Measurements from ENCODE around the gene EIF2B2.
"Not testable (repeated sequence)": the region's sequence is repeated elsewhere in the genome, so short reads cannot be mapped to it uniquely, and the experiment has no call there.

EIF2B2 gene

DNA sequence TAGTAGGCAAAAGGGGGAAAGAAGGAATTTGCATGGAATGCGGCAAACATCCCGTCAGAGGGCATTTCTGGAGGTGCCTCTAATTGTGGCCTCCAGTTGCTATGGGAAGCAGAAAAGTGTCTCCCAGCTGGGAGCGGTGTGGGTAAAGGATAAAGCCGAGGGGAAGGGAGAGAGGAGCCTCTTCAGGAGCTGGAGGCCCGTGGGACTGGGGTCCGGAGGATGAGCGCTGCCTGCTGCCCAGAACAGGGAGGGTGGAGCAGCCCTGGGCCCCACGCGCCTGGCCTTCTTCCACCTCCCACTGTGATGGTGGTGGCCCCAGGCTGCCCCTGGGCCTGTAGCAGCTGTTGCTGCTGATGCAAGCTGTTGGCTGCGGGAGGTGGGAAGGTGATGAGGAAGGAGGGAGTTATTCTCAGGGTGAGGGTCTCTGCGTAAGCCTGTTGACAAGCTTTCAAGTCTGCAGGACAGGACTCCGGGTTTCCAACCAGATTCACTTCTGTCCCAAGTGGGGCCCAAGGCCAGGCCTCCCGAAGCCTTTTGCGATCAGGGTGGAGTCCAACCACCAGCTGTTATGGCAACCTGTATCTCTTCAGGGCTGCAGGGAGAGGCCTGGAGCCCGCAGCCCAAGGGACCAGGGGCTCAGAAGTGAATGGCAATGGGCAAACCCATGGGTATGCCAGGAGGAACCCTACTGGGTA, 28.2 kb upstream of the EIF2B2 start:
- DNase-seq (ENCODE audit: low read depth) = no peak

DNA sequence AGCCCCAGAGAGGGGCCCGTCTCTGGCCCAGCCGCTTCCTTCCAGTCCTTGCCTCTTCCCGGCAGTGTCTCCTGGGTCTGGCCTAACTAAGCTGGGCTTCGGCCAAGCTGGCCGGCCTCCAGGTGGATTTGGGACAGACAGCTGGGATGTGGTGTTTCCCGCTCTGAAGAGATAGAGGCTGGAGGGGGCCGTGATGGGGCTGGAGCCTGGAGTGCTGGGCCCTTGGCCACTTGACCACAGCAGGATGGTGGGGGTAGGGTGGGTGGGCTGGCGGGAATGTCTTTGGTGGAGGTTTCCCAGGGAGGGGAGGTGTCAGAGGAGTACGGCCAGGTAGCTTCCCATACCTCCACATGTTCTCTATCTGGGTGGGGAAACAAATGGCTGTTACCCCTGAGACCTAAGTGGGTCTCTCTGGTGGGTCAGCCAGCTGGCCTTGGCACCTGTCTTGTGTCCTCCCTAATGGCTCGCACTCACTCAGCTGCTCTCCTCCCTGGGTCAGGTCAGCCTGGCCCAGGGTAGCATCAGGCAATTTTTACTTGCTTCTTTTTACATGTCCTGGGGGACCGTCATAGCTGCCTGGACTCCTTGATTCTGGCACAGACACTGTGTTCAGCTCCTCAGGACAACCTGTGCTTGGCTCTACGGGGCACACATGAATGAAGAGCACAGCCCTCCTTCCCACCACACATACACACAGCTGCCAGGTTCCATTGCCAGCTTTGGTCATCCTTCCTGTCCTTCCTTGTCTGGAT, 27.5 kb upstream of the EIF2B2 start:
- no peak for DNase-seq (ENCODE audit: low read depth)

DNA sequence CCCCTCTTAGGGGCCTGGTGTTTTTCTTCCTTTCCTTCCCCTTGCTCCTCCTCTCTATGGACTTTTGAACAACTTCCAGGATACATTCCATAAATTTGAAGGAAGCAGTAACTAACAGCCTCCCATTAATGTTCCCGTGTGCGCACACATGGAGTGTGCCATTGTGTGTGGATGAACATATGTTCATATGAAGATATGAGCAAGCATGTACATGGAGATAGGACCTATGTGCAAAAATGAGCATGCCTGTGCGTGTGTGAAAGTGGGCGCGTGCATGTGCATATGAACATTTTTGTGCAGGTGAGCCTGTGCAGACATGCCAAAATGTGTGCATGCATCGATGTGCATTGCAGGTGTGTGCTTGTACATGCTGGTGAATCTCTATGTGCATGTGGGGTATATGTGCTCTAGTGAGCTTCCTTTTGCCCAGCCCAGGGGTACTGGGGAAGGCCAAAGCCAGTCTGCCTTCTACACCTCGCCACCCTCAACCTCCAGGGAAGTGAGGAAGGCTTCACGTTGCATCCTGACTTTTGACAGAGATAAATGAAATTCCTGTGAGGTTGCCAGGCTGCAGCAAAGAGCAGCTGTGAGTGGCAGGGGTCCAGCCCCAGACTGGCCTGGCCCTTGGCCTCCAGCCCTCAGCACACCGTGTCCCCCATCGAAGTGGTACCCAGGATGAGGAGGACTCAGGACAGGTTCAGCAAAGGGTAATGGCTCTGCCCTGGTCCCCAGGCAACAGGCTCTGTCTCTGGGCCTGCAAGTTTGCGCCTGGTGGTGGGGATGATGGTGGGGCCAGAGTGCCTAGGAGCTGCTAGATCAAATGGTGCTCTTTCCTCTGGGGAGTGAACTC, 26.2 kb upstream of the EIF2B2 start:
- no peak for DNase-seq (ENCODE audit: low read depth)

DNA sequence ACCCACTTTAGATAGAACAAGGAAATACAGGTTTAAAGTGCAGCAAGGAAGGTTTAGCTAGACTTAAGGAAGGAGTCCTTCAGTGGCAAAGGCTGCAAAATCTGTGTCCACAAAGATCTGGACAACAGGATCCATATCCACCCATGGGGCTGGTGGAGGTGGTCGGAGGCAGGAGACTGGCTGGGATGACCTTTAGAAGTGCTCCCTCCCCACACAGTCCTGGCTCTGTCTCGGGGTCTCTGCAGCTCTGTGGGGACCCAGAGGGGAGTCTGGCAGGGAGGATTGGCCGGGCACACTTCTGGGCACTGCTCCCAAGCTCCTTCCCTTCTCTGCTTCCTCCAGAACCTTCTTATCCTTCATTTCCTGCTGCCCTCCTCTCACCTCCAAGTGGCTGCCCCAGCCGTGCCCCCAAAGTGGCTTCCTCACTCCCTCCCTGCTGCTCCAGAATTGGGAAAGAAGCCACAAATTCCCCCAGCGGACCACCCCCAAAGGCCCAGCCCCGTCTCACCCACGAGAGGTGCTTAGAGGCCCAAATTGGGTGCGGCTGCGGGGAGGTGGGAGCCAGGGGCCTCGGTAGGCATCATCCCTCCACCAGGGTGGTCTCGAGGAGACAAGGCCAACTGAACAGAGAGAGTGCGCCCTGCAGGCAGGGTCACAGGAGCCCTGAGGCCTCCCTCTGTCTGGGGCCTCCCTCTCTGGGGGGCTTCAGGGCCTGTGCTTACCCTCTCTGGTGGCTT, 25.4 kb upstream of the EIF2B2 start:
- no peak for DNase-seq (ENCODE audit: low read depth)

DNA sequence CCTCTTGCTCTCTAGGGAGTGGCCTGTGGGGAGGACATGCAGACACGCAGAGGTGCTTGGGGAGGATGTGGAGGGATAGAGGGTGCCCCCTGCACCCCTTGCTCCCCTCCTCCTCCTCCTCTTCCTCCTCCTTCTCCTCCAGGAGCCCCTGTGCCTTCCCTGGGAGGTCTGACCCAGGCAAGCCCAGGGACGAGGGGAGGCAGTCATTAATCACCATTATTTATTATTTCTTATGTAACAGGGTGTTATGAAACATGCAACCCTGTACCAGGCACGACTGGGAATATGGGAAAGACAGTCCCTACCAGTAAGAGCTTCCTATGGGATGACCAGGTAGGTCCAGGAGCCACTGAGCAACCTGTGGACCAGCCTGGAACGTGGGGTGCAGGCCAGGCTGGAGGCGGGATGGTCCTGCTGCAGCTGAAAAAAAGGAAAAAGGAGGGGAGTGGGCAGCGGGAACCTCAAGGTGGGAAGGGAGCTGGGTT, 24.8 kb upstream of the EIF2B2 start:
- no peak for DNase-seq (ENCODE audit: low read depth)

DNA sequence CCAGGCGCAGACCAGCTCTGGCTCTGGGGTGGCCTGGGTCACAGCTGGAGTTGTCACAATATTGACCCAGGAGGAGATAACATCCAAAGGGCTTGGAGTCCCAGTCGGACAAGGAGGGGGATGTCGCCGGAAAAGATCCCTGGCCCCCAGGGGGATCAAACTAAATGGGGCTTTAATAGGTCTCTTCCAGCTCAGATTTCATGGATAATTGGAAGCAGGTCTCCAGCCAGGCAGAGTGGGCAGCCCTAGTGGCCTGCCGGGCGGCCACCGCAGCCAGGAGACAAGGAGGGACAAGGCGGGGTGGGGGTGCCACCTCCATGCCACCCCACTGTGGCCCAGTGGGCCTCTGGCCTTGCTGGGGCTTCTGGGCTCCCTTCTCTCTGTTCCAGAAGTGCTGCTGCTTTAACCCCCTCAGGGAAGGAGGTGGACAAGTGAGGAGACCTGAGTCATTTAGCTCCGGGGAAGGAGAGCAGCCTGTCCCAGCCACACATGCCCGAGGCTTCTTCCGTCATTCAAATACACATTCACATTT, 24.2 kb upstream of the EIF2B2 start:
- DNase-seq (ENCODE audit: low read depth) = no peak

DNA sequence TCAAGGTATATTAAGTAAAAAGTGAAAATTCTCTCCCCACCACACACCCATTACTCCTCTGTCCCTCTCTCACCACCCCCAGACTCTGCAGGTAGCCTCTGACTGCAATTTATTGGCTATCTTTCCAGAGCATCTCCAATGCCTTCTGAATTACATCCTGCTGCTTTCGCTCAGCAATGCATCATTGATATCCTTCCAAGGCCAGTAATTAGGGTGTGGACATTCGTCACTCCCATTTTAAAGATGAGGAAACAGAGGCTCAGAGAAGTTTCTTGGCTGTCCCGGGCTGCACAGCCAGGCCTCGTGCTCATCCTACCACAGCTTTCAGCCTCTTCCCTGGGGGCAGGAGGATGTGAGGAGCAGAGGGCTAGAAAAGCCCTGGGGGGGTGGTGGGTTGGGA, 23.7 kb upstream of the EIF2B2 start:
- no peak for DNase-seq (ENCODE audit: low read depth)

DNA sequence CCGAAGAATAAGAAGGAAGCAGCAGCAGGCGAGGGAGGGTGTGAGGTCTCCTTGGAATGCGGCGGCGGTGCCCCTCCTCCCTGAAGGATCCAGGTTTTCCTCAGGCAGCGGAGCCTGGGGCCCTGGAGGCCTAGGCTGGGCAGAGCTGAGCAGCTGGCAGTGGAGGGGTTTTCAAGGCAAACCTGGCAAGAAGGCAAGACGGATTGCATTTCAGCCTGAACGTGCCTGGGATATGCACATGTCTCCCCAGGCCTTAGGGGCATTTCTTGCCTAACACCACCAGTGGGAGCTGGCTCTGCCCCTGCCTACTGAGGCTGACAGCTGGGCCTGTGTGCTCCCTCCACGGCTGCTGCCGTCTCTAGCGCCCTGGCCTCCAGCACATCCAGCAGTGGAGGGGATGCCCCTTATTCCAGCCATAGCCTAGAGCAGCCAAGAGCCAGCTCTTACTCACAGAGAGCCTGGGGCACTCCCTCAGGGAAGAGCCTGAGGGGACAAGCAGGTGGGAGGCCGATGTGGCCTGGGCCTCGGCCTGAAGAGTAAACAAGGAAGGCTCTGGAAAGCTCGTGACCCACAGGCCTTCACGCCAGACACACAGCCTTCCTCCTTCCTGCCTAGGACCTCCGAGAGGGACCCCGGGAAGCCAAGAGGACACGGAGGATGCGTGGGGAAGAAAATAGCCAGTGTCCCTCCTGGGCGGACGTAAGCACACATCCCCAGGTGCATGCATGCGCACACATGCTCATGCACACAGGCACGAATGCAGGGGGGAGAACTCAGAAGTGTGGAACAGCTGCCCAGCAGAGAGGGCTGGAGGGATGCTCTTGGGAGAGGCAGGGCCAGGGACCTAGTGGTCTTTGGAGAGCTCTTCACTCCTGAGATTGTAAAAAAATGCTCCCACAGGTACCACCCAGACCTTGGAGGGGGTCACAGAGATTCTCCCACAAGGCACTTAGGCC, 23.0 kb upstream of the EIF2B2 start:
- no peak for DNase-seq (ENCODE audit: low read depth)

DNA sequence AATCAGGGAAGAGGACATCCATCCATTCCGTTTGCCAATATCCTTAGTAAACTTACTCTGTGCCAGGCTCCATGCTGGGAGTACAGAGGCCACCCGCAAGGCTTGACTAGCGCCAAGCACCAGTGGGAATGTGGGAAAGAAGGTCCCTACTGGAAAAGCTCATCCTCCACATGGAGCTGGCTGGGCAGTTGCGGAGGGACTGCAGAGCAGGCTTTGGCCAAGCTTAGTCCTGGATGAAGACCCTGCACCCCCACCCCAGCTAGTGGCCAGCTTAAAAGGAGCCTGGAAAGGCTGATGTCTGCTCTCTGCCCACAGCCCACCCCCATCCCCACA, 22.4 kb upstream of the EIF2B2 start:
- DNase-seq (ENCODE audit: low read depth) = no peak

DNA sequence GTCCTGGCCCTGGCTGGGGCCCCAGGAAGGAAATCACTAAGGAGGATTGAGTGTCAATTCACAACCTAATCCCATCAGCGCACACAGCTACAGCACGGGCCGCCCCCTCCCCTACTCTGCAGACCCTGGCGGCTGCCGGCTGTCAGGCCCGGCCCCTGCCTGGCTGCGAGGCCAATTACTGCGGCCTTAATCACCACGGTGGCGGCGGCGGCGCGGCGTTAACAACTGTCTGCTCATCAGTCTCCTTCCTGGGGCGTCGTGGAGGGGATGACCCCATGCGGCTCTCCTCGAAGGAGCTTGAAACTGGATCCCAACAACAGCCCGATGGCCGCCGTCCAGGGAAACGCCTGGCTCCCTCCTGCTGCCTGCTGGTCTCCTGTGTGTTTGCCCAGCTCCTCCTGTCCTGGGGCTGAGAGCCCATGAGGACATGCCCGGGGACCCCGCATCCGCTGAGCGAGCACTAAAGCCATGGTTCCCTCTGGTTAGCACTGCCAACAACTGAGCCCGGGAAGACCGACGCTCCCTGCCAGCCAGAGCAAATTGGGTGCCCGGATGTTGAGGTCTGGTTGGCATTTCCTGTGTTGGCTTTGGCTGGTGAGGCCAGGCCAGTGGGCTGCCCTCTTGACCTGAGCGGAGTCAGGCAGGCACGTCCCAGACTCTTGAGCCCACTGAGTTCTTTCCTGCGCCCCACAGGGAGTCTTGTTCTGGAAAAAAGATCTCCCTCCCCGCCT, 21.8 kb upstream of the EIF2B2 start:
- DNase-seq (ENCODE audit: low read depth) = no peak

DNA sequence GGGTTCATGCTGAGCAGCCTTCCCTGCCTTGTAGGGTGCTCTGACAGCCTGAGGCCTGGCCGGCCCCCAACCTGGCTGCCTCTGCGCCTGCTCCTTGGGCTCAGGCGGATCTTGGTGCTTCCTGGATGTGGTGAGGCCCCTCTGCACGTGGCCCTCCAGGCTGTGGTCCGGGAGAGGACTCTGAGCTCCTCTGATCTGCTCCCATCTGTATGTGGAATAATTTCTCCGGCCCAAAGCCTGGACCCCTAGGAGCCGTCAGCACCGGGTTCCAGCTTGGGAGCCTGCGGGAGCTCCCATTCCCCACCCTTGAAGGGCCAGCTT, 21.3 kb upstream of the EIF2B2 start:
- no peak for DNase-seq (ENCODE audit: low read depth)

DNA sequence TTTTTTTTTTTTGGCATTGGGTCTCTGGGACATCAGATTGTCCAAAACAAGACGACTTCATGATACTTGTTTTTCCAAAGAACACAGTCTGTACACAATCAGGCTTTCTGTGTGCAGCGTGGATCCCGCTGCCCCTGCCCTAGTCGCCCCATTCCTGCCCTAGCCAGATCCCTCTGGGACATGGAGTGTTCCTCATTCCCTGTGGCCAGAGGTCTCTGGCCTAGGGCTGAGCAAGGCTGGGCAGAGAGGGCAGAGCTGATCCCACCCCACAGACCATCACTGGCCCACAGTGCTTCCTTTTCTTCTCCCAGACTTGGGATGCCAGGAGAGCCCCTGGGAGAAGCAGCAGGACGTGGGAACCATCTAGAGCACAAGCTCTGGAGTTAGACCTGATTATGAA, 20.9 kb upstream of the EIF2B2 start:
- DNase-seq (ENCODE audit: low read depth) = no peak

DNA sequence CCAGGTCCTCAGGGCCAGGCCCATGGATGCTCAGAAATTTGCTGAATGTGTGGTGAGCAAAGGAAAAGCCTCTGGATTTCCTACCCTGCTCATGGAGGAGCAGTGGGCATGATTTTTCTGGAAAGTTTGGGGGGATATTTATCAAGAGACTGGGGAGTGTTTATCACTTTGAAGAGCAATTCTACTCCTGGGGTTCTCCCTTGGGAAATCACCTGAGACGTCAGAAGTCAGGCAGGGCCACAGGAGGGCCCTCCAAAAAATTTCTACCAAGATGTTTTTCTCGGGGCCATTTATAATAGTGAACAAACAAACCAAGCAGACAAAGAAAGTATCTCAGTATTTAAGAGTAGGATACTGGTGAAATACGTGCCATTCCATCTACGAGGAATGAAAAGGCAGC, 20.1 kb upstream of the EIF2B2 start:
- no peak for DNase-seq (ENCODE audit: low read depth)

DNA sequence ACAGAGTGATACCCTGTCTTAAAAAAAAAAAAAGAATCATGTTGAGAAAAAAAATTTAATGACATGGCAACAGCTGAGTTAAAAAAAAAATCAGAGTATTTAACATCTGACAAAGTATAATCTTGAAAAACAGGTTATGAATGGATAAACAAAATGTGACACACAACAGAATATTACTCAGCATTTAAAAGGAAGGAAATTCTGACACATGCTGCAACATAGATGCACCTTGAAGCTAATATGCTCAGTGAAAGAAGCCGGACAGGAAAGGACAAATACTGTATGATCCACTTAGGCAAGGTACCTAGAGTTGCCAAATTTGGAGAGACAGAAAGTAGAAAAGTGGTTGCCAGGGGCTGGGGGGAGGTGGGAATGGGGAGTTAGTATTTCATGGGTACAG, 19.4 kb upstream of the EIF2B2 start:
- no peak for DNase-seq (ENCODE audit: low read depth)

DNA sequence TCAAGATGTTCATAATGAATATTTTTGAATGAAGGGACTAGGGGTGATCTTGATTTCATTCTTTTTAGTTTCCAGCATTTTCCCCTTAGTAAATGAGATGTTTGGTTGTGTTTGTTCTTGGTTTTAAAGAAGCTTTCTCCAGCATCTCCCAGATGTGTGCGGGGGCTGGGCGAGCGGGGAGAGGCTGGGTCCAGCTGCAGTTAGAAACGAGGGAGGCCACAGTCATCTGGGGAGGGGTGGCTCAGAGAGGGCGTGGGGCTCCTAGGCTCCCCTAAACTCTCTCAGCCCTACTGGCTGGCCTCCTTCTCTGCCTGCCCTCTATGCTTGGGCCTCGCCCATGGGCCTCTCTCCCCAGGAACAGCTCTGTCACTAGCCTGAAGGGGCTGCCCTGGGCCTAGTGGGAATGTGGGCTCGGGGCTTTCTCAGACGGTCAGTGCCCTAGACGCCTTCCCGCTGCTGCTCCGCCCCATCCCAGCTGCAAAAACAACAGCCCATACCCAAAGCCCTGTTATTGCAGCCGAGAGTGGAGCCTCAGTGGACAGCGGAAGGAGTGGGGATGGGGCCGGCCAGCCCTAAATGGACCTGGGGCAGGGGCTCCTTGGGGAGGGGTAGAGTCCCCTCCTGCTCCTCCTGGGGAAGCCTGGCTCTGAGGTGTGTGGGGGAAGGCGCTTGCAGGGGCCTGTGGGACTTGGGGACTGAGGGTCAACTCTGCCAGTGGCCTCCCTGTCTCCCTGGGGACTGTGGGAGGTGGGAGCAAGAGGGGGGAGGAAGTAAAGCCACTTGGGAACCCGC, 18.3 kb upstream of the EIF2B2 start:
- DNase-seq (ENCODE audit: low read depth) = no peak

DNA sequence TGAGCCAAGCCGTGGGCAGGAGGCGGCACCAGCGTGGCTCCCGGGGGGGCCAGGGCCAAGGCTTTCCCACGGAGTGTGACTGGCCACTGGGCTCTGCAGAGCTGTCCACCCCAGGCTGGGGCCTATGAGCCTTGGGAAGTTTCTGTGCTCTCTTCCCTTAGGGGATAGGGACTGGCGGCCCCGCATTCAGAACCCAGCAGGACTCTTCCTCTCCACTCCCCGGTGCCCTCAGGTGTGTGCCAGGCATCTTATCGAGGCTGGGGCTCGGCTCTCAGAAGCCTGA, 17.8 kb upstream of the EIF2B2 start:
- no peak for DNase-seq (ENCODE audit: low read depth)

DNA sequence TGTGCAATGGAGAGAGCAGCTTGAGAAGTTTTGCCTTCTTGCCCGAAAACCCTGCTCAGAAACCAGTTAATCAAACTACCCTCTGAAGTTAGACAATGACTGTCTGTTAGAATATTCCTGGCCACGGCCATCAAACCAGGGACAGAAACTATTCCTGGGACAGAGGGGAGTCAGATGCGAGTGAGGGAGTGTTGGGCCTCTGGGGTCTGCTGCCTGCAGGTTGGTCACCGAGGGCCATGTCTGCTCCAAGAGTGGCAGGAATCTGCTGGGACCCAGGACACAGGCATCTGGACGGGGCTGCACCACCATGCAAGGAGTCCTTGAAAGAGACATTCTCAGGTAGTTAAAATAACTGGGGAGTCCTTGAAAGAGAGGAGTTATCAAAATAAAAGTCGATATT, 16.9 kb upstream of the EIF2B2 start:
- no peak for DNase-seq (ENCODE audit: low read depth)

DNA sequence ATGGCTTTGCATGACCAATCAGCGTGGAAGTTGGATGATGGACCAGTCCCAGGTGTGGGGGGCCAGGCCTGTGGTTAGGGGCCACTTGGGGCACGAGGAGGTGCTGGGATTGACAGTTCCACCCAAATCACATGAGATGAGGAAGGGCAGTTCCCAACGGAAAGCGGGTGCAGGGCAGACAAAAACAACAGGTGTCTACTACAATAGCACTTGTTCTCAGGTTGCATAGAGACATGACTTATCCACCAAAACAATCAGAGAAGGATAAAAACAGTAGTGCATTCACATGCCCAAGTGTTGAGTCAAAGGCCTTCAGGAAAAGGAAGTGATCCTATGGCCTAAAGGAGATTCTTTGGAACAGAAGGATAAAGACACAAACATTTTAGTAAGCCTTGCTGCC, 14.6 kb upstream of the EIF2B2 start:
- DNase-seq (ENCODE audit: low read depth) = no peak

DNA sequence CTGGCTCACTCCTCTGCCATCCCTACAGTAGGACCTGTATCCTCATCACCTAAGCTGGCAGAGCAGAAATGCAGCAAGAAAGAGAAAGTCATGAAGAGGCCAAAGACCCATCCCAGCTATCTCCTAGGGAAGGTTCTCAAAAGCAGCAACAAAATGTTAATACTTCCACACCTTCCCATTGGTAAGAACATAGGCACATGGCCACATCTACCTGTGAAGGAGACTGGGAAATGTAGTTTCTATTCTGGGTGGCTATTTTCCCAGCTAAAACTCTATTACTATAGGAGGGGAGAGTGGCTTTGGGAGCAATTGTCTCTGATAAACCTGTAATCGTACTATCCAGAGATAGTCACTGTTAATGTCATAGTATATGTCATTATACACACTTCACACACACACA, 13.7 kb upstream of the EIF2B2 start:
- no peak for DNase-seq (ENCODE audit: low read depth)

DNA sequence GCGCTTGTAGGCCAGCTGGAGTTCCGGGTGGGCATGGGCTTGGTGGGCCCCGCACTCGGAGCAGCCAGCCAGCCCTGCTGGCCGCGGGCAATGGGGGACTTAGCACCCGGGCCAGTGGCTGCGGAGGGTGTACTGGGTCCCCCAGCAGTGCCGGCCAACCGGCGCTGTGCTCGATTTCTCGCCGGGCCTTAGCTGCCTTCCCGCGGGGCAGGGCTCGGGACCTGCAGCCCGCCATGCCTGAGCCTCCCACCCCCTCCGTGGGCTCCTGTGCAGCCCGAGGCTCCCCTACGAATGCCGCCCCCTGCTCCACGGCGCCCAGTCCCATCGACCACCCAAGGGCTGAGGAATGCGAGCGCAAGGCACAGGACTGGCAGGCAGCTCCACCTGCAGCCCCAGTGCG, 8.5 kb upstream of the EIF2B2 start:
- not testable (repeated sequence) for DNase-seq (ENCODE audit: low read depth)

All from GM04503 (cell line).